Measurements from ENCODE around the gene ARHGAP8.

DNA sequence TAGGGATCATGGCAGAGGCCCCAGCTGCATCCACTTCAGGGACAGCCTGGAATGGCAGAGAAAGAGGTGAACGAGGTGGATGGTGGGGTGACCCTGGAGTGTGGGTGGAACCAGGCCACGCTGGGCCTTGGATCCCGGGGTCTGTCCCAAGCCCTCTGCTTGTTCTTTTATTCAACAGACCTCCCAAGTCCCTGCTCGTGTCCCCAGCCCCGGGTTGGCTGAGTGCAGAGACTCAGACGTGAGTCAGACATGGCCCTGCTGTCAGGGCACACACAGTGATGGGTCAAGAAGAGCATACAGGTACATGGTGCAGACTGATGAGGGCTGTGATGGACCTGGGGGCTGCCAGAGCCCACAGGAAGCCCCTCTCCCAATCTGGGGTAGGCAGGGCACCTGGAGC, 6.6 kb downstream of the ARHGAP8 start:
- TF ChIP-seq POLR2A (IDR thresholded peaks at IDR 0.05) = no peak
- TF ChIP-seq, protein P1, sequence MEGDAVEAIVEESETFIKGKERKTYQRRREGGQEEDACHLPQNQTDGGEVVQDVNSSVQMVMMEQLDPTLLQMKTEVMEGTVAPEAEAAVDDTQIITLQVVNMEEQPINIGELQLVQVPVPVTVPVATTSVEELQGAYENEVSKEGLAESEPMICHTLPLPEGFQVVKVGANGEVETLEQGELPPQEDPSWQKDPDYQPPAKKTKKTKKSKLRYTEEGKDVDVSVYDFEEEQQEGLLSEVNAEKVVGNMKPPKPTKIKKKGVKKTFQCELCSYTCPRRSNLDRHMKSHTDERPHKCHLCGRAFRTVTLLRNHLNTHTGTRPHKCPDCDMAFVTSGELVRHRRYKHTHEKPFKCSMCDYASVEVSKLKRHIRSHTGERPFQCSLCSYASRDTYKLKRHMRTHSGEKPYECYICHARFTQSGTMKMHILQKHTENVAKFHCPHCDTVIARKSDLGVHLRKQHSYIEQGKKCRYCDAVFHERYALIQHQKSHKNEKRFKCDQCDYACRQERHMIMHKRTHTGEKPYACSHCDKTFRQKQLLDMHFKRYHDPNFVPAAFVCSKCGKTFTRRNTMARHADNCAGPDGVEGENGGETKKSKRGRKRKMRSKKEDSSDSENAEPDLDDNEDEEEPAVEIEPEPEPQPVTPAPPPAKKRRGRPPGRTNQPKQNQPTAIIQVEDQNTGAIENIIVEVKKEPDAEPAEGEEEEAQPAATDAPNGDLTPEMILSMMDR (IDR thresholded peaks at IDR 0.05) = no peak
